AG04449 (cell line): Measurements from ENCODE around the gene HDAC4.

Experiments used
- CTCF ChIA-PET: fragments of 350-600 bp; formaldehyde crosslinking; extraction: SDS; loops from one replicate; lab custom pipeline; 2021; ENCODE audit warnings: antibody characterized with exemption; lab: Yijun Ruan, JAX
- POLR2A ChIA-PET: fragments of 400-600, 350-600 bp; formaldehyde crosslinking; extraction: SDS; loops from one replicate; lab custom pipeline; 2020; ENCODE audit warnings: antibody characterized with exemption, inconsistent platforms; lab: Yijun Ruan, JAX
- DNase-seq: peaks from one replicate; pipeline ENCODE4 v3.0.0-alpha.2; 2010; ENCODE audit warnings: low read depth, low spot score
- H3K4me3 ChIP-seq: 2 replicates; pipeline ENCODE4 v1.5.1; 2011; ENCODE audit warnings: low read depth, mild to moderate bottlenecking, control low read depth, low read length
- TF ChIP-seq, protein P1 (sequence below): IDR thresholded peaks from one replicate; pipeline ENCODE4 v1.5.1; 2011; ENCODE audit warnings: mild to moderate bottlenecking, moderate library complexity, low read length, control low read depth, inconsistent platforms; ENCODE audit not compliant: insufficient read depth; ENCODE audit errors: missing control alignments

Gene HDAC4

GRCh38 chr2:239200646-239201530, 199.9 kb downstream of the HDAC4 start:
- H3K4me3 ChIP-seq: no peak overlapping the region
- no peak for DNase-seq
- TF ChIP-seq, protein P1, sequence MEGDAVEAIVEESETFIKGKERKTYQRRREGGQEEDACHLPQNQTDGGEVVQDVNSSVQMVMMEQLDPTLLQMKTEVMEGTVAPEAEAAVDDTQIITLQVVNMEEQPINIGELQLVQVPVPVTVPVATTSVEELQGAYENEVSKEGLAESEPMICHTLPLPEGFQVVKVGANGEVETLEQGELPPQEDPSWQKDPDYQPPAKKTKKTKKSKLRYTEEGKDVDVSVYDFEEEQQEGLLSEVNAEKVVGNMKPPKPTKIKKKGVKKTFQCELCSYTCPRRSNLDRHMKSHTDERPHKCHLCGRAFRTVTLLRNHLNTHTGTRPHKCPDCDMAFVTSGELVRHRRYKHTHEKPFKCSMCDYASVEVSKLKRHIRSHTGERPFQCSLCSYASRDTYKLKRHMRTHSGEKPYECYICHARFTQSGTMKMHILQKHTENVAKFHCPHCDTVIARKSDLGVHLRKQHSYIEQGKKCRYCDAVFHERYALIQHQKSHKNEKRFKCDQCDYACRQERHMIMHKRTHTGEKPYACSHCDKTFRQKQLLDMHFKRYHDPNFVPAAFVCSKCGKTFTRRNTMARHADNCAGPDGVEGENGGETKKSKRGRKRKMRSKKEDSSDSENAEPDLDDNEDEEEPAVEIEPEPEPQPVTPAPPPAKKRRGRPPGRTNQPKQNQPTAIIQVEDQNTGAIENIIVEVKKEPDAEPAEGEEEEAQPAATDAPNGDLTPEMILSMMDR: no peak
- ChIA-PET POLR2A (no interaction called here), CTCF (no interaction called here)

GRCh38 chr2:239199041-239199768, 201.6 kb downstream of the HDAC4 start:
- H3K4me3 ChIP-seq: no peak overlapping the region
- CTCF ChIA-PET: interaction anchor here (1.1 kb wide), 1 partner anchor 56 kb away, joined by 3 read pairs; no protein-coding TSS in a partner anchor
- DNase-seq: no peak
- POLR2A ChIA-PET: no interaction called here
- TF ChIP-seq, protein P1: no peak

GRCh38 chr2:239198221-239198620, 202.6 kb downstream of the HDAC4 start:
- ChIA-PET CTCF (interaction anchor here (1.1 kb wide), 1 partner anchor 55 kb away, joined by 3 read pairs; no protein-coding TSS in a partner anchor), POLR2A (no interaction called here)
- no peak for DNase-seq
- TF ChIP-seq, protein P1: no peak
- no peak overlapping the region for H3K4me3 ChIP-seq

GRCh38 chr2:239197146-239197545, 203.7 kb downstream of the HDAC4 start:
- CTCF ChIA-PET: no interaction called here
- DNase-seq: no peak
- POLR2A ChIA-PET: no interaction called here
- TF ChIP-seq, protein P1: no peak
- no peak overlapping the region for H3K4me3 ChIP-seq

DNA sequence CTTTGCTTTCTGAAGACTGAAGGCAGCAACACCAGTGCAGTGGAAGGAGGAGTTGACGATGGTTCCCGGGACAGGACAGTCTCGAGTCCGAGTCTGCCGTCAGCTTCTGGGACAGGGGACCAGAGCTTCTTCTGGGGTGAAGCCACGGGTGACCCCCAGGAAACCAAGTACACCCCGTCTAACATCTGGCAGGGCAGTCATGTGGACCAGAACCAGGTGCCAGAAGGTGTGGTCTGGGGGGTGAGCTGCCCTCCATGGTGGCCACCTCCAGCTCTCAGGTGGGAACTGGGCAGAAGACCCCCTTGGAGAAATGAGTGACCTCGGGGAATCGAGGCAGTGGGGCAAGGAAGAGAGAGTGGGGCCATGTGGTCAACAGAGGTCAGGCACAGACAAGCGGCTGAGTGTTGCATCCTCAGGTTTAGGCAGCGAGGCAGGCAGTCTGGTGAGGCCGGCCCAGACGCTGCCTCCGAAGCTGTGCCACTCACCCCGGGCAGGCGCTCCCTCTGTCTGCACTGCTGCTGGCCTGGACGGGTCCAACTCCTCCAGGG, 204.3 kb downstream of the HDAC4 start:
- DNase-seq: no peak
- TF ChIP-seq, protein P1: no peak
- POLR2A ChIA-PET: no interaction called here
- CTCF ChIA-PET: no interaction called here
- no peak overlapping the region for H3K4me3 ChIP-seq

- DNase-seq: no peak
- no peak overlapping the region for H3K4me3 ChIP-seq
- ChIA-PET POLR2A (no interaction called here), CTCF (no interaction called here)
- TF ChIP-seq, protein P1: no peak
Observed at GRCh38 chr2:239195992-239196391, 204.8 kb downstream of the HDAC4 start.
